KMS-11 (cell line): ENCODE data around the gene ZNF107.
"Not testable (repeated sequence)": the region's sequence is repeated elsewhere in the genome, so short reads cannot be mapped to it uniquely, and the experiment has no call there.

ENCODE experiments used
- H2AFZ ChIP-seq: fragments of 200-600 bp; sonication (generic); 2 replicates; pipeline ENCODE4 v1.6.1; 2016; ENCODE audit warnings: antibody characterized with exemption, mixed run types, low read depth
- H3K27ac ChIP-seq: fragments of 200-600 bp; sonication (generic); 2 replicates; pipeline ENCODE4 v1.6.1; 2016; ENCODE audit warnings: mild to moderate bottlenecking, mixed run types
- H3K27me3 ChIP-seq: fragments of 200-600 bp; sonication (generic); 2 replicates; pipeline ENCODE4 v1.6.1; 2017; ENCODE audit warnings: mild to moderate bottlenecking, low read depth, mixed run types, moderate library complexity; ENCODE audit not compliant: insufficient read depth
- H3K36me3 ChIP-seq: fragments of 200-600 bp; sonication (generic); 2 replicates; pipeline ENCODE4 v1.6.1; 2017; ENCODE audit warnings: mild to moderate bottlenecking, mixed run types; ENCODE audit not compliant: insufficient read depth
- H3K4me1 ChIP-seq: fragments of 200-600 bp; sonication (generic); 2 replicates; pipeline ENCODE4 v1.6.1; 2016; ENCODE audit warnings: mild to moderate bottlenecking, low read depth, mixed run types; ENCODE audit not compliant: poor library complexity, severe bottlenecking
- H3K4me2 ChIP-seq: fragments of 200-600 bp; sonication (generic); 2 replicates; pipeline ENCODE4 v1.7.0; 2016; ENCODE audit warnings: mild to moderate bottlenecking, mixed run types
- H3K4me3 ChIP-seq: fragments of 200-600 bp; sonication (generic); IDR thresholded peaks from 2 replicates; pipeline ENCODE4 v1.6.1; 2017; ENCODE audit warnings: low read depth, low read length, mixed read lengths; ENCODE audit not compliant: insufficient read depth
- H3K79me2 ChIP-seq: fragments of 200-600 bp; sonication (generic); 2 replicates; pipeline ENCODE4 v1.6.1; 2016; ENCODE audit warnings: low read depth, mixed run types; ENCODE audit not compliant: insufficient read depth
- H3K9ac ChIP-seq: fragments of 200-600 bp; sonication (generic); 2 replicates; pipeline ENCODE4 v1.6.1; 2016; ENCODE audit warnings: mild to moderate bottlenecking, mixed run types
- H4K20me1 ChIP-seq: fragments of 200-600 bp; sonication (generic); 2 replicates; pipeline ENCODE4 v1.6.1; 2016; ENCODE audit warnings: mild to moderate bottlenecking, mixed run types; ENCODE audit not compliant: insufficient read depth
- TF ChIP-seq, protein P1 (sequence below): fragments of 200-600 bp; sonication (generic); conservative IDR thresholded peaks from 2 replicates; pipeline ENCODE4 v1.6.1; 2017; ENCODE audit warnings: low read depth, mild to moderate bottlenecking, antibody characterized with exemption, low read length, moderate library complexity, mixed read lengths

The ZNF107 gene

GRCh38 chr7:64706625-64707292 lies 40.8 kb downstream of the ZNF107 start:
- TF ChIP-seq, protein P1, sequence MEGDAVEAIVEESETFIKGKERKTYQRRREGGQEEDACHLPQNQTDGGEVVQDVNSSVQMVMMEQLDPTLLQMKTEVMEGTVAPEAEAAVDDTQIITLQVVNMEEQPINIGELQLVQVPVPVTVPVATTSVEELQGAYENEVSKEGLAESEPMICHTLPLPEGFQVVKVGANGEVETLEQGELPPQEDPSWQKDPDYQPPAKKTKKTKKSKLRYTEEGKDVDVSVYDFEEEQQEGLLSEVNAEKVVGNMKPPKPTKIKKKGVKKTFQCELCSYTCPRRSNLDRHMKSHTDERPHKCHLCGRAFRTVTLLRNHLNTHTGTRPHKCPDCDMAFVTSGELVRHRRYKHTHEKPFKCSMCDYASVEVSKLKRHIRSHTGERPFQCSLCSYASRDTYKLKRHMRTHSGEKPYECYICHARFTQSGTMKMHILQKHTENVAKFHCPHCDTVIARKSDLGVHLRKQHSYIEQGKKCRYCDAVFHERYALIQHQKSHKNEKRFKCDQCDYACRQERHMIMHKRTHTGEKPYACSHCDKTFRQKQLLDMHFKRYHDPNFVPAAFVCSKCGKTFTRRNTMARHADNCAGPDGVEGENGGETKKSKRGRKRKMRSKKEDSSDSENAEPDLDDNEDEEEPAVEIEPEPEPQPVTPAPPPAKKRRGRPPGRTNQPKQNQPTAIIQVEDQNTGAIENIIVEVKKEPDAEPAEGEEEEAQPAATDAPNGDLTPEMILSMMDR, result no peak
- H3K79me2 ChIP-seq, result no peaks in the 10 kb centered on the region
- no peak overlapping the region for H2AFZ ChIP-seq
- H3K4me2 ChIP-seq, result no peak overlapping the region
- no peak overlapping the region for H3K4me3 ChIP-seq
- H4K20me1 ChIP-seq, result no peaks in the 10 kb centered on the region
- no peaks in the 10 kb centered on the region for H3K4me1 ChIP-seq
- H3K36me3 ChIP-seq, result no peaks in the 10 kb centered on the region
- no peak overlapping the region for H3K9ac ChIP-seq
- no peaks in the 10 kb centered on the region for H3K27me3 ChIP-seq
- H3K27ac ChIP-seq, result no peak overlapping the region

GRCh38 chr7:64717896-64718295 lies 52.0 kb downstream of the ZNF107 start:
- not testable (repeated sequence) for H3K36me3 ChIP-seq, H4K20me1 ChIP-seq, H2AFZ ChIP-seq, H3K79me2 ChIP-seq, H3K4me2 ChIP-seq, H3K9ac ChIP-seq, H3K27ac ChIP-seq, H3K4me3 ChIP-seq, H3K4me1 ChIP-seq, H3K27me3 ChIP-seq

- Histone ChIP-seq H3K79me2 (no peaks in the 10 kb centered on the region), H2AFZ (no peak overlapping the region), H3K27me3 (no peaks in the 10 kb centered on the region), H3K4me1 (no peaks in the 10 kb centered on the region), H3K4me2 (no peak overlapping the region), H3K4me3 (no peak overlapping the region), H3K36me3 (no peaks in the 10 kb centered on the region), H3K27ac (no peak overlapping the region), H3K9ac (no peak overlapping the region), H4K20me1 (no peaks in the 10 kb centered on the region)
- TF ChIP-seq, protein P1, result no peak
Observed at GRCh38 chr7:64729089-64729848, 63.3 kb downstream of the ZNF107 start.

- no peak overlapping the region for H3K4me2 ChIP-seq
- no peak overlapping the region for H2AFZ ChIP-seq
- no peak overlapping the region for H3K27ac ChIP-seq
- H3K4me1 ChIP-seq, result no peaks in the 10 kb centered on the region
- no peaks in the 10 kb centered on the region for H3K36me3 ChIP-seq
- TF ChIP-seq, protein P1, result no peak
- H3K4me3 ChIP-seq, result no peak overlapping the region
- H3K27me3 ChIP-seq, result no peaks in the 10 kb centered on the region
- no peak overlapping the region for H3K9ac ChIP-seq
- no peaks in the 10 kb centered on the region for H3K79me2 ChIP-seq
- H4K20me1 ChIP-seq, result no peaks in the 10 kb centered on the region
Observed at GRCh38 chr7:64733550-64734240, 67.8 kb downstream of the ZNF107 start.

DNA sequence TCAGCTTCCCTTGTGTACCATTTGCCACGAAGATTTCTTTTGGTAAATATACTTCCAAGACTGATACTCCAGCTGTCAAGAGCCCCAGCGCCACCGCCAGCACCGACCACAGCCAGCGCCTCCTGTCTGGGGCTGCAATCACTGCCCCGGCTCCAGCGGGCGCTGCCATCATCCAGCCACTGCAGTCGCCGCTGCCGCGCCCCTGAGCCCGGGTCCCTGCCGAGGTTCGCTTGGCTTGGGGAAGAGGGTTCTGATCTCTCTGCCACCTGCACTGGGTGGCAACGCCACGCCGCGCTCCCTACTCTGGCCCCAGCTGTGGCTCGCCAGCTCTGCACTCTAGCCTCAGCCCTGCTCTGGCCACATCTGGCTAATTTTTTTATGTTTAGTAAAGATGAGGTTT lies 70.6 kb downstream of the ZNF107 start:
- Histone ChIP-seq H3K9ac (no peak overlapping the region), H3K27me3 (no peaks in the 10 kb centered on the region), H4K20me1 (no peaks in the 10 kb centered on the region), H2AFZ (no peak overlapping the region), H3K27ac (no peak overlapping the region), H3K4me1 (no peaks in the 10 kb centered on the region), H3K4me3 (no peak overlapping the region), H3K36me3 (no peaks in the 10 kb centered on the region), H3K4me2 (no peak overlapping the region), H3K79me2 (no peaks in the 10 kb centered on the region)
- TF ChIP-seq, protein P1, result no peak

GRCh38 chr7:64738403-64738802 lies 72.5 kb downstream of the ZNF107 start:
- H3K4me1 ChIP-seq, H3K9ac ChIP-seq, H2AFZ ChIP-seq, H3K27ac ChIP-seq, H4K20me1 ChIP-seq, H3K36me3 ChIP-seq, H3K4me2 ChIP-seq, H3K79me2 ChIP-seq, H3K4me3 ChIP-seq, H3K27me3 ChIP-seq: not testable (repeated sequence)

GRCh38 chr7:64738953-64739352 lies 73.0 kb downstream of the ZNF107 start:
- H3K27ac ChIP-seq, H3K79me2 ChIP-seq, H3K9ac ChIP-seq, H3K4me3 ChIP-seq, H4K20me1 ChIP-seq, H3K4me2 ChIP-seq, H2AFZ ChIP-seq, H3K4me1 ChIP-seq, H3K36me3 ChIP-seq, H3K27me3 ChIP-seq: not testable (repeated sequence)
